Measurements from ENCODE around the gene TINAG.

TINAG gene

DNA sequence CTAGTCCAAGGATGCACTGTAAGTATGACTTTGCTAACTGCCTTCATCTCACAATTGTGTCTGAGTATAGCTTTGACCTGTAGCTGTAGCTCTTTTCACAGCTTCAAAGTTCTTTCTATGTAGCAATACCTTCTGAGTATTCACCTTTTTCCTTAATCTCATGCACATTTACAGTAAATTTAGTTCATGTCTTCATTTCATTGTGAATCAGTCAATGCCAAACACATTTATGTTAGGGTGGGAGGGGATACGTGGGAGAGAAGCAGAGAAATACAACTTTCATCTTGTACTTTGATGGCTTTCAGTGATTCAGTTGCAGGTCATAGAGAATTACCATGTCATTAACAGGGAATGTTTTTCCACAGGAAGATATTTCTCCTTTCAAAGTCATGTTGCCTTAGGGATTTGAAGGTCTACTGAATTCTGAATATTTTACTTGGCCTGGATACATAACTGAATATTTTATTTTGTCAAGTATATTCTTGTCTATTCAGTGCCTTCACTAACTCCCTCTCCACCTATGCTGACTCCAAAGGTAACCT, 119.2 kb downstream of the TINAG start:
- no peak for DNase-seq (ENCODE audit: low spot score)

DNA sequence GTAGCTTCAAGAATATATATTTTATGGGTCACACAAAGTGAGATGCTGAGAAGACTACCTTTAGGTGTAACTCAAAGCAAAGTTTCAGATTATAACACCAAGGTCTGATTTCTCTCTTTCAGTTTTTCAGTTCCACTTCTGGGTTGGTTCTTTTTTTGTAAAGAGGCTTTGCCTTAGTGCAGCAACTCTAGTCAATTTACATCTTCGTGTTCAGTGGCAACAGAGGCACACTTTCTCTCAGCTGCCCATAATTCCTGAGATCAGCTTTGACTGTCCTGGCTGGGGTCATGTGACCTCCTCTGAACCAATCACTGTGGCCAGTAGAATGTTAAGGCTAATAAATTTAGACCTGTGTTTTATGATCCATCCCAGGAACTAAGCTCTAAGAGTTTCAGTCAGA, 120.2 kb downstream of the TINAG start:
- DNase-seq (ENCODE audit: low spot score), result no peak

DNA sequence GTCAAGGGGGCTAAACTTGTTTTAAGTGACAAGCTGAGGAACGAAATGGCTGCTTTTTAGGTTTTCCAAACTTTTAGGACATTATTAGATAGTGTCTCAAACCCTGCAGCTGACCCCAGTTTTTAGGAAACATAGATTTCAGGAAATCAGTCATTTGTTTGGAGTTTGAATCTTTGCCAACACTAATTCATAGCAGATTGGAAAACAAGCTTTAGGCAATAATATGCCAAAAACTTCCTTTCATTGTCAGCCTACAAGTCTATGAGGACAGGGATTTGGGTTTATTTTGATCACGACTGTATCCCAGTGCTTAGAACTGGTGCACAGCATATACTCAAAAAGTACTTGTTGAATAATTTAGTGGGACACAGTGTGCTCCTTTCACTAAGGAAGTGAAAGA, 123.2 kb downstream of the TINAG start:
- no peak for DNase-seq (ENCODE audit: low spot score)
